SK-N-MC (cell line): ENCODE data around the gene PTGDR.

Source experiments
- EZH2 ChIP-seq: fragments of 200-600 bp; sonication (generic); IDR thresholded peaks from one replicate; pipeline ENCODE4 v1.6.1; 2017; ENCODE audit warnings: antibody characterized with exemption
- POLR2AphosphoS5 ChIP-seq: IDR thresholded peaks from 2 replicates; pipeline ENCODE4 v1.6.1; 2012; ENCODE audit warnings: mild to moderate bottlenecking, low read depth, low read length, borderline replicate concordance

- TF ChIP-seq EZH2 (no peak), POLR2AphosphoS5 (no peak)
These were observed 4.3 kb upstream of the PTGDR start for GRCh38 chr14:52263190-52263589.
